Keratinocyte (primary cell): ENCODE data around the gene GRIP1. TPM values are rescaled to one million over a fixed set of nuclear protein-coding genes. Genes with fewer than 3 reads are reported as not detected.

Experiments used
- DNase-seq: peaks from one replicate; pipeline ENCODE4 v3.0.0-alpha.2; 2011; ENCODE audit warnings: low read depth, missing footprints, low spot score
- FAIRE-seq: peaks from 2 replicates; lab custom pipeline; 2011; peaks lifted over from hg19 to GRCh38; lab: Jason Lieb, UNC
- H2AFZ ChIP-seq: 2 replicates; pipeline ENCODE4 v1.6.0; 2012; ENCODE audit warnings: low read length, control low read depth, inconsistent platforms; ENCODE audit not compliant: control insufficient read depth
- H3K27ac ChIP-seq: 2 replicates; pipeline ENCODE4 v1.5.1; 2011; ENCODE audit warnings: low read length; ENCODE audit not compliant: control insufficient read depth, insufficient read depth
- H3K27me3 ChIP-seq: 3 replicates; pipeline ENCODE4 v1.6.0; 2011; ENCODE audit warnings: low read length; ENCODE audit not compliant: control insufficient read depth, insufficient read depth; ENCODE audit errors: extremely low read depth
- H3K36me3 ChIP-seq, 2 experiments: 2 replicates in 1 of 2; 3 replicates in 1 of 2; pipeline ENCODE4 v1.5.1; 2011; ENCODE audit warnings: low read length in 2 of 2, mild to moderate bottlenecking in 1 of 2; ENCODE audit not compliant: control insufficient read depth in 2 of 2, insufficient read depth in 2 of 2; ENCODE audit errors: extremely low read depth in 1 of 2
- H3K4me1 ChIP-seq: 3 replicates; pipeline ENCODE4 v1.5.1; 2011; ENCODE audit warnings: low read length; ENCODE audit not compliant: control insufficient read depth, insufficient read depth; ENCODE audit errors: extremely low read depth
- H3K4me2 ChIP-seq: 3 replicates; pipeline ENCODE4 v1.6.0; 2011; ENCODE audit warnings: low read depth, low read length; ENCODE audit not compliant: control insufficient read depth, insufficient read depth; ENCODE audit errors: extremely low read depth
- H3K4me3 ChIP-seq, 3 experiments: fragments of 200-600 bp in 1 of 3; sonication (generic) in 1 of 3; 2 replicates in 2 of 3; 3 replicates in 1 of 3; pipeline ENCODE4 v1.5.1; 2011 to 2016; ENCODE audit warnings: low read length in 3 of 3, mild to moderate bottlenecking in 3 of 3, control low read depth in 2 of 3, inconsistent platforms in 1 of 3, low read depth in 1 of 3, mixed read lengths in 1 of 3, mixed run types in 1 of 3, moderate library complexity in 1 of 3; ENCODE audit not compliant: control insufficient read depth in 2 of 3, insufficient read depth in 2 of 3; ENCODE audit errors: extremely low read depth in 1 of 3
- H3K79me2 ChIP-seq: 2 replicates; pipeline ENCODE4 v1.6.0; 2012; ENCODE audit warnings: low read length; ENCODE audit not compliant: control insufficient read depth, insufficient read depth
- H3K9ac ChIP-seq: 3 replicates; pipeline ENCODE4 v1.6.0; 2011; ENCODE audit warnings: low read length; ENCODE audit not compliant: control insufficient read depth, insufficient read depth; ENCODE audit errors: extremely low read depth
- H3K9me1 ChIP-seq: 3 replicates; pipeline ENCODE4 v1.6.0; 2011; ENCODE audit warnings: low read length; ENCODE audit not compliant: control insufficient read depth, insufficient read depth; ENCODE audit errors: extremely low read depth
- H3K9me3 ChIP-seq: 2 replicates; pipeline ENCODE4 v1.5.1; 2012; ENCODE audit warnings: low read depth, low read length; ENCODE audit not compliant: control insufficient read depth
- H4K20me1 ChIP-seq: 3 replicates; pipeline ENCODE4 v1.6.0; 2011; ENCODE audit warnings: low read length; ENCODE audit not compliant: control insufficient read depth, insufficient read depth; ENCODE audit errors: extremely low read depth
- EZH2 ChIP-seq: IDR thresholded peaks from one replicate; pipeline ENCODE4 v1.6.1; 2012; ENCODE audit warnings: inconsistent platforms, mild to moderate bottlenecking, low read length, moderate library complexity
- dilution Hi-C: fragments of 300-500 bp; cut with MboI; formaldehyde crosslinking; loops from one replicate; pipeline ENCODE4 v1.7.0; 2020; ENCODE audit warnings: low sequenced_read_pairs; ENCODE audit not compliant: extremely low pct_ligation_motif_present
- polyA plus RNA-seq, 5 experiments: library from polyadenylated mRNA; depleted of rRNA in 3 of 5; stranded (reverse) in 3 of 5; stranded (forward) in 1 of 5; unstranded in 1 of 5; fragments of >200 nt; gene quantifications; 1 replicate in 1 of 5; 2 replicates in 3 of 5; 3 replicates in 1 of 5; pipeline versions ENCODE4 v1.2.1 to v1.2.3, GENCODE V29; 2011 to 2012; ENCODE audit warnings: missing spikeins in 2 of 5, low read depth in 1 of 5, low replicate concordance in 1 of 5
- TF ChIP-seq, protein P1 (sequence below), 3 experiments: IDR thresholded peaks in 1 of 3; conservative IDR thresholded peaks in 1 of 3; optimal IDR thresholded peaks in 1 of 3; 2 replicates in 2 of 3; 3 replicates in 1 of 3; pipeline versions ENCODE3 to v1.5.1; 2011; ENCODE audit warnings: low read length in 3 of 3, mild to moderate bottlenecking in 3 of 3, moderate library complexity in 2 of 3, control low read depth in 1 of 3, inconsistent platforms in 1 of 3; ENCODE audit not compliant: insufficient read depth in 2 of 3; ENCODE audit errors: extremely low read depth in 1 of 3

GRIP1 gene
- polyA plus RNA-seq, 1 donor (not counting 4 experiments of a cell fraction or from before 2014, with no cell fraction given), result 6.7 TPM

DNA sequence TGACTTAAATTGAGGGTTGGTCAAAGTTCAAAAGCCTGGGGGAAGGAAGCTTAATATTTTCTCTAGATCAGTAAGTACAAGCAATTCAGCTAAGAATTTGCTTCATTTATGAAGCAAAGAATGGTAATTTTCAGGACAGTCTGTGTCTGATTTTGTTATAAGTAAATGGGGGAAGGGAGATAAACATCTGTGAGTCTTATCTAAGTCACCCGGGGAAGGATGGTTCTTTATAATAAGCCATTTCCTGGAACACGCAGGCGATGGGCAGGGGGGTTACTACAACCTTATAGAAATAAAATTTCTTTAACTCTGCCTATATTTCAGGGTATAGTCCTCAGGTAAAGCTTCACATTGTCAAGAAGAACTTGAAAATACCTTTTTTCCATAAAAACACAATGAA is 333.7 kb downstream of the GRIP1 start:
- FAIRE-seq (no peak), DNase-seq (no peak)
- Histone ChIP-seq H3K9me3 (no peaks in the 10 kb centered on the region), H3K36me3 (peaks cover 0 to 3% of the 10 kb centered on the region in 2 experiments), H3K9ac (no peak overlapping the region), H3K4me1 (no peaks in the 10 kb centered on the region), H3K27me3 (no peaks in the 10 kb centered on the region), H3K4me2 (no peak overlapping the region), H3K27ac (no peak overlapping the region), H3K79me2 (no peaks in the 10 kb centered on the region), H2AFZ (no peak overlapping the region), H3K9me1 (no peaks in the 10 kb centered on the region), H4K20me1 (no peaks in the 10 kb centered on the region), H3K4me3 (no peak overlapping the region)
- dilution Hi-C loops, result no loop called here
- TF ChIP-seq, protein P1, sequence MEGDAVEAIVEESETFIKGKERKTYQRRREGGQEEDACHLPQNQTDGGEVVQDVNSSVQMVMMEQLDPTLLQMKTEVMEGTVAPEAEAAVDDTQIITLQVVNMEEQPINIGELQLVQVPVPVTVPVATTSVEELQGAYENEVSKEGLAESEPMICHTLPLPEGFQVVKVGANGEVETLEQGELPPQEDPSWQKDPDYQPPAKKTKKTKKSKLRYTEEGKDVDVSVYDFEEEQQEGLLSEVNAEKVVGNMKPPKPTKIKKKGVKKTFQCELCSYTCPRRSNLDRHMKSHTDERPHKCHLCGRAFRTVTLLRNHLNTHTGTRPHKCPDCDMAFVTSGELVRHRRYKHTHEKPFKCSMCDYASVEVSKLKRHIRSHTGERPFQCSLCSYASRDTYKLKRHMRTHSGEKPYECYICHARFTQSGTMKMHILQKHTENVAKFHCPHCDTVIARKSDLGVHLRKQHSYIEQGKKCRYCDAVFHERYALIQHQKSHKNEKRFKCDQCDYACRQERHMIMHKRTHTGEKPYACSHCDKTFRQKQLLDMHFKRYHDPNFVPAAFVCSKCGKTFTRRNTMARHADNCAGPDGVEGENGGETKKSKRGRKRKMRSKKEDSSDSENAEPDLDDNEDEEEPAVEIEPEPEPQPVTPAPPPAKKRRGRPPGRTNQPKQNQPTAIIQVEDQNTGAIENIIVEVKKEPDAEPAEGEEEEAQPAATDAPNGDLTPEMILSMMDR (optimal IDR thresholded peaks at IDR 0.05 in 1 of 3, IDR thresholded peaks at IDR 0.05 in 1 of 3, conservative IDR thresholded peaks at IDR 0.05 in 1 of 3; ENCODE audit: extremely low read depth in 1 of 3, insufficient read depth in 2 of 3, low read length in 3 of 3), result no peak
- TF ChIP-seq EZH2, result no peak

DNA sequence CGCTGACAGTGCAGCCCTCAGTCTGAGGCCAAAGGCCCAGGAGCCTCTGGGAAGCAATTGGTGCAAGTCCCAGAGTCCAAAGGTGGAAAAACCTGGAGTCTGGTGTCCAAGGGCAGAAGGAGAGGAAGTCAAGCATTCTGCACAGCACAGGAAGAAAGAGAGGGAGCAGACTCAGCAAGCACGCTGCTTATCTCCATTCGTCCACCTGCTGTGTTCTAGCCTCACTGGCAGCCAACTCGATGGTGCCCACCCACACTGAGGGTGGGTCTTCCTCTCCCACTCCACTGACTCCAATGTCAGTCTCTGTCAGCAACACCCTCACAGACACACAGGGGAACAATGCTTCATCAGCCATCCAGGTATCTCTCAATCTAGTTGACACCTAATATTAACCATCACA is 337.8 kb downstream of the GRIP1 start:
- H3K4me1 ChIP-seq, result no peaks in the 10 kb centered on the region
- H3K4me3 ChIP-seq, result no peak overlapping the region
- H4K20me1 ChIP-seq, result no peaks in the 10 kb centered on the region
- FAIRE-seq, result no peak
- no peak overlapping the region for H2AFZ ChIP-seq
- no peak overlapping the region for H3K9ac ChIP-seq
- H3K9me1 ChIP-seq, result no peaks in the 10 kb centered on the region
- no peak for TF ChIP-seq EZH2
- TF ChIP-seq, protein P1 (optimal IDR thresholded peaks at IDR 0.05 in 1 of 3, IDR thresholded peaks at IDR 0.05 in 1 of 3, conservative IDR thresholded peaks at IDR 0.05 in 1 of 3; ENCODE audit: extremely low read depth in 1 of 3, insufficient read depth in 2 of 3, low read length in 3 of 3), result no peak
- peaks cover 0 to 3% of the 10 kb centered on the region in 2 experiments for H3K36me3 ChIP-seq
- no peak overlapping the region for H3K27ac ChIP-seq
- H3K9me3 ChIP-seq, result no peaks in the 10 kb centered on the region
- H3K79me2 ChIP-seq, result no peaks in the 10 kb centered on the region
- no peak overlapping the region for H3K4me2 ChIP-seq
- DNase-seq, result no peak
- dilution Hi-C loops, result no loop called here
- no peaks in the 10 kb centered on the region for H3K27me3 ChIP-seq
